Frontal cortex (tissue), 4 donors: ENCODE results near the gene NECTIN1. TPM values are rescaled to one million over a fixed set of nuclear protein-coding genes. Genes with fewer than 3 reads are reported as not detected.

Experiments used
- DNase-seq, 2 donors: peaks; one replicate each; pipeline ENCODE4 v3.0.0; 2012; ENCODE audit warnings: low spot score in 2 of 2
- FAIRE-seq: peaks from 2 replicates; lab custom pipeline; 2012; peaks lifted over from hg19 to GRCh38; lab: Jason Lieb, UNC
- total RNA-seq: library from RNA; depleted of rRNA; stranded (reverse); fragments of >200 nt; gene quantifications from one replicate; pipeline ENCODE4 v1.2.3, GENCODE V29; 2014
- donor health status: control.
- donor health status: control.
- donor health status: control.

The NECTIN1 gene
- 10.2 TPM for total RNA-seq

GRCh38 chr11:119728651-119729580 is at the start of gene NECTIN1:
Gene NECTIN1 (minus strand): TSS chr11:119729200. CDS start chr11:119728553, 647 bp downstream.
- DNase-seq (peak; percentile 92 to 96), FAIRE-seq (no peak)

GRCh38 chr11:119778391-119779194 is 49.6 kb upstream of the NECTIN1 start:
- DNase-seq (no peak), FAIRE-seq (no peak)

GRCh38 chr11:119777940-119778339 is 48.9 kb upstream of the NECTIN1 start:
- DNase-seq (no peak), FAIRE-seq (no peak)

- DNase-seq: no peak
- no peak for FAIRE-seq
These were observed 47.7 kb upstream of the NECTIN1 start for GRCh38 chr11:119776651-119777050.

- FAIRE-seq (no peak), DNase-seq (no peak)
These were observed 47.1 kb upstream of the NECTIN1 start for GRCh38 chr11:119776031-119776636.

GRCh38 chr11:119774172-119774763 is 45.3 kb upstream of the NECTIN1 start:
- FAIRE-seq: no peak
- no peak for DNase-seq

GRCh38 chr11:119772641-119773415 is 43.8 kb upstream of the NECTIN1 start:
- no peak for DNase-seq
- no peak for FAIRE-seq

GRCh38 chr11:119772076-119772475 is 43.1 kb upstream of the NECTIN1 start:
- DNase-seq (no peak), FAIRE-seq (no peak)

GRCh38 chr11:119771172-119771770 is 42.3 kb upstream of the NECTIN1 start:
- FAIRE-seq: no peak
- no peak for DNase-seq

- DNase-seq (no peak), FAIRE-seq (no peak)
These were observed 36.6 kb upstream of the NECTIN1 start for GRCh38 chr11:119765628-119766027.

- FAIRE-seq (no peak), DNase-seq (peak in 1 of 2 donors; percentile 66)
These were observed 35.3 kb upstream of the NECTIN1 start for GRCh38 chr11:119764108-119764868.

GRCh38 chr11:119763071-119763728 is 34.2 kb upstream of the NECTIN1 start:
- FAIRE-seq (no peak), DNase-seq (no peak)

GRCh38 chr11:119759747-119760412 is 30.9 kb upstream of the NECTIN1 start:
- FAIRE-seq (no peak), DNase-seq (no peak)

GRCh38 chr11:119759324-119759723 is 30.3 kb upstream of the NECTIN1 start:
- FAIRE-seq: no peak
- no peak for DNase-seq

- FAIRE-seq: no peak
- no peak for DNase-seq
These were observed 29.3 kb upstream of the NECTIN1 start for GRCh38 chr11:119758291-119758690.

GRCh38 chr11:119757378-119757777 is 28.4 kb upstream of the NECTIN1 start:
- FAIRE-seq (no peak), DNase-seq (no peak)
